GM12878 (cell line): ENCODE results near the gene SLC1A2.

Source experiments
- BCL3 ChIP-seq: IDR thresholded peaks from 2 replicates; pipeline ENCODE4 v1.6.1; 2011; ENCODE audit warnings: borderline replicate concordance, low read depth, mild to moderate bottlenecking, moderate library complexity, low read length; ENCODE audit not compliant: insufficient read depth, poor library complexity, severe bottlenecking
- DPF2 ChIP-seq: fragments of 450-650 bp; IDR thresholded peaks from 2 replicates; pipeline ENCODE4 v1.6.1; 2017; ENCODE audit warnings: mild to moderate bottlenecking
- EZH2 ChIP-seq: IDR thresholded peaks from 2 replicates; pipeline ENCODE4 v1.6.1; 2012; ENCODE audit warnings: low read depth, mild to moderate bottlenecking, control low read depth, inconsistent platforms, low read length, borderline replicate concordance; ENCODE audit not compliant: control insufficient read depth
- NR2C2 ChIP-seq: IDR thresholded peaks from 2 replicates; pipeline ENCODE4 v1.6.1; 2011; ENCODE audit warnings: borderline replicate concordance, low read depth; ENCODE audit not compliant: control insufficient read depth, insufficient read length
- POLR2AphosphoS5 ChIP-seq: IDR thresholded peaks from 2 replicates; pipeline ENCODE4 v1.6.1; 2011; ENCODE audit warnings: mild to moderate bottlenecking, low read length, inconsistent platforms
- SMC3 ChIP-seq: IDR thresholded peaks from 2 replicates; pipeline ENCODE4 v1.6.1; 2011; ENCODE audit warnings: low read length, improper control_type of control experiment, borderline replicate concordance
- TF ChIP-seq, protein P1 (sequence below), 3 experiments: IDR thresholded peaks in 2 of 3; conservative IDR thresholded peaks in 1 of 3; 2 replicates each; pipeline ENCODE4 v1.5.1; 2011; ENCODE audit warnings: low read depth in 3 of 3, low read length in 3 of 3, mild to moderate bottlenecking in 3 of 3, control low read depth in 2 of 3, moderate library complexity in 2 of 3, inconsistent platforms in 1 of 3, mixed read lengths in 1 of 3; ENCODE audit not compliant: control insufficient read depth in 2 of 3, insufficient read depth in 1 of 3; ENCODE audit errors: extremely low read depth in 1 of 3

DNA sequence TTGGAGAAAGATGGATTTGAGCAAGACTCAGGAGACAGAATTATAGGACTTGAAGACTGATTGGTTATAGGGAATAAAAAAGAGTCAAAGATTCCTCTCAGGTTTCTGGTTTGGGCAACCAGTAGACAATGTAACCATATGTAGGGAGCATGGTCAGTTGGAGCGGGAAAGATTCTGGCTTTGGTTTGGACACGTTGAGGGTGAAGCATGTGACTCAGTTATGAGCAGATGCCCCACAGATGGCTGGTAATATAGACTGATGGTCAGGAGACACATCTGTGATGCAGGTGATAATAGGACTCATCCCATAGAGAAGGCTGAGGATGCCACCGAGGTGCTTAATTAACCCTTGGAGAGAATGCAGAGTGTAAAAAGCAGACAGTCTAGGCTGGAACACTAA lies 148.3 kb downstream of the SLC1A2 start:
- TF ChIP-seq, protein P1, sequence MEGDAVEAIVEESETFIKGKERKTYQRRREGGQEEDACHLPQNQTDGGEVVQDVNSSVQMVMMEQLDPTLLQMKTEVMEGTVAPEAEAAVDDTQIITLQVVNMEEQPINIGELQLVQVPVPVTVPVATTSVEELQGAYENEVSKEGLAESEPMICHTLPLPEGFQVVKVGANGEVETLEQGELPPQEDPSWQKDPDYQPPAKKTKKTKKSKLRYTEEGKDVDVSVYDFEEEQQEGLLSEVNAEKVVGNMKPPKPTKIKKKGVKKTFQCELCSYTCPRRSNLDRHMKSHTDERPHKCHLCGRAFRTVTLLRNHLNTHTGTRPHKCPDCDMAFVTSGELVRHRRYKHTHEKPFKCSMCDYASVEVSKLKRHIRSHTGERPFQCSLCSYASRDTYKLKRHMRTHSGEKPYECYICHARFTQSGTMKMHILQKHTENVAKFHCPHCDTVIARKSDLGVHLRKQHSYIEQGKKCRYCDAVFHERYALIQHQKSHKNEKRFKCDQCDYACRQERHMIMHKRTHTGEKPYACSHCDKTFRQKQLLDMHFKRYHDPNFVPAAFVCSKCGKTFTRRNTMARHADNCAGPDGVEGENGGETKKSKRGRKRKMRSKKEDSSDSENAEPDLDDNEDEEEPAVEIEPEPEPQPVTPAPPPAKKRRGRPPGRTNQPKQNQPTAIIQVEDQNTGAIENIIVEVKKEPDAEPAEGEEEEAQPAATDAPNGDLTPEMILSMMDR (IDR thresholded peaks at IDR 0.05 in 2 of 3, conservative IDR thresholded peaks at IDR 0.05 in 1 of 3; ENCODE audit: control insufficient read depth in 2 of 3, extremely low read depth in 1 of 3, insufficient read depth in 1 of 3, low read depth in 3 of 3, low read length in 3 of 3): no peak
- TF ChIP-seq DPF2 (no peak), BCL3 (no peak), NR2C2 (no peak), POLR2AphosphoS5 (no peak), SMC3 (no peak), EZH2 (no peak)
